CMK (cell line): ENCODE data around the gene APLP1.
"Not testable (repeated sequence)": the region's sequence is repeated elsewhere in the genome, so short reads cannot be mapped to it uniquely, and the experiment has no call there.

ENCODE experiments used
- DNase-seq: peaks from one replicate; pipeline ENCODE4 v3.0.0-alpha.2; 2010; ENCODE audit warnings: low read depth

Gene APLP1

DNA sequence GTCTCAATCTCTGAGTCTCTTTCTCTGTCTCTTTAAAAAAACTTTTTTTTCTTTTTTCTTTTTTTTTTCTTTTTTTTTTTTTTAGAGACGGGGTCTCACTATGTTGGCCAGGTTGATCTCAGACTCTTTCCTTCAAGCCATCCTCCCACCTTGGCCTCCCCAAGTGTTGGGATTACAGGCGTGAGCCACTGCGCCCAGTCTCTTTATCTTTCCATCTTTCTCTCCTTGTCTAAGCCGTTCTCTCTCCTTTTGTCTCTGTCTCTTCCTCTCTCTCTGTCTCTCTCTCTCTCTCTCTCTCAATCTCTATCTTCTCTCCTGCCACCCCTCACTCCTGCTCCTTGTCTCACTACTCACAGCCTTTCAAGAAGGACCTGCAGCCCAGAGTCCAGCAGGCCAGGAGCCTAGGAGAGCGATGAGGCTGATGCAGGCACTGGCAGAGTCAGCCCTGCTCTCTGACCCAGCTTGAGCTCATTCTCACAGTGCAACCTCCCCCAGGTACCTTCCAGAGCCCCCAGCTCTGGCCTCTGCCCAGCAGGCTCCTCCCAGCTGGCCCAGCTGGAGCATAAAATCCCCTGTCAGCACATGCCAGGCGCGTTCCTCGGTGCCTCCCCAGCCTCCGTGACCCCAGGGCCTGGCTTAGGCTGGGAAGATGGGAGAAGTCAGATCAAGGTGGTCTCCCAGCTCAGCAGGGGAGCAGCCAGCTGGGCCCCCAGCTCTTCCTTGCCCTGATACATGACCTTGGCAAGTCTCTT, 16.2 kb upstream of the APLP1 start, which contains the start of gene NPHS1:
NPHS1 (minus strand) TSS at position 476 of the 752 bp plus-strand sequence. CDS start 667 bp downstream, outside the sequence.
- DNase-seq: no peak

DNA sequence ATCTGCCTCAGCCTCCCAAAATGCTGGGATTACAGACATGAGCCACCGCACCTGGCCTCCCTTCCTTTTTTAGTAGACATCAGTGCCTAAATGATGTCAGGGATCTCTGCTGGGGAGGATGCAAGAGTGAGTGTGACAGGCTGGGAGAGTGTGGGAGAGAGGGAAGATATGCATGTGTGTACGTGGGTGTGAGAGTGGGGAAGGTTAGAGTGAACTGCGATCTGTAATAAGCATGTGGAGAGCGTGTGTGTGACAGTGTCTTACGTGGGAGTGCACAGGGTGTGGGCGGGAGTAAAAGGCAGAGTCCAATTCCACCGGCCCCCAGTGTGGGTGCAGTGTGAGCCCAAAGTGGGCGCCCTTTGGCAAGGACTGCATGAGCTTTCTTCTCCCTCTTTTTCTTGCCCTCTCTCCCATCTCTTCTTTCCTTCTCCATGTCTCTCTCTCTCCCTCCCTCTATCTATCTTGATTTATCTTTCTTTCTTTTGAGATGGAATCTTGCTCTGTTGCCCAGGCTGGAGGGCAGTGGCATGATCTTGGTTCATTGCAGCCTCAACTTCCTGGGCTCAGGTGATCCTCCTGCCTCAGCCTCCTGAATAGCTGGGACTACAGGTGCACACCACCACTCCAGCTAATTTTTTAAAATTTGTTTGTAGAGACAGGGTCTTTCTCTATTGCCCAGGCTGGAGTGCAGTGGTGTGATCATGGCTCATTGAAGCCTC, 15.2 kb upstream of the APLP1 start:
- no peak for DNase-seq

DNA sequence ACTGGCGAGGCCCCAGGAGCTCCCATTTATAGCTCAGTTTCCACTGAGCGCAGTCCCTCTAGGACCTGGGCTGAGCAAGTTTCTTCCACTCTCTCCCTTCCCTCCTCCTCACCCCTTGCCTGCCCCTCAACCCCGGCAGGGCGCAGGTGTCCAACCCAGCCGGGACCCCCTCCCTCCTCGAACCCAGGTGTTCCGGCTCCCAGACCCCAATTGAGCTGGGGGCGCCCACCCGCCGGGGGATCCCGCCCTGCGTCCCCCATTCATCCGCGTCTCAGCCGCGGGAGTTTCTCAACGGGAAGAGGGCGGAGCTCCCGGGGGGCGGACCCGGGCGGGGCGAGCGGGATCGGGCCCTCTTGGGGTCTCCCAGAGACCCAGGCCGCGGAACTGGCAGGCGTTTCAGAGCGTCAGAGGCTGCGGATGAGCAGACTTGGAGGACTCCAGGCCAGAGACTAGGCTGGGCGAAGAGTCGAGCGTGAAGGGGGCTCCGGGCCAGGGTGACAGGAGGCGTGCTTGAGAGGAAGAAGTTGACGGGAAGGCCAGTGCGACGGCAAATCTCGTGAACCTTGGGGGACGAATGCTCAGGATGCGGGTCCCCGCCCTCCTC, 11.7 kb upstream of the APLP1 start, which contains the start of gene KIRREL2:
KIRREL2 (plus strand) TSS at position 366 of the 604 bp plus-strand sequence; CDS start at position 575, 209 bp downstream.
- DNase-seq: no peak

DNA sequence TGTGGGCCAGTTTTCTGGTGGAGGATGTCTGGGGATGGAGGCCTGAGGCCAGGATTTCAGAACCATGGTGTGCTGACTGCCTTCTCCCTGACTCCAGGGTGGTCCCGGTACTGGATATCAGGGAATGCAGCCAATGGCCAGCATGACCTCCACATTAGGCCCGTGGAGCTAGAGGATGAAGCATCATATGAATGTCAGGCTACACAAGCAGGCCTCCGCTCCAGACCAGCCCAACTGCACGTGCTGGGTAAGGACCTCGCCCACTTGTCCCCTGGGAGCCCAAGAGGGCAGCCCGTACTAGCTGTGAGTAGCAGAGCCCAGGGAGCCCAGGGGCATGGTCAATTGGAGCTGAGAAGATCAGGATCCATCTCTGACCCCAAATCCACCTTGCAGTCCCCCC, 10.1 kb upstream of the APLP1 start:
- DNase-seq: no peak

DNA sequence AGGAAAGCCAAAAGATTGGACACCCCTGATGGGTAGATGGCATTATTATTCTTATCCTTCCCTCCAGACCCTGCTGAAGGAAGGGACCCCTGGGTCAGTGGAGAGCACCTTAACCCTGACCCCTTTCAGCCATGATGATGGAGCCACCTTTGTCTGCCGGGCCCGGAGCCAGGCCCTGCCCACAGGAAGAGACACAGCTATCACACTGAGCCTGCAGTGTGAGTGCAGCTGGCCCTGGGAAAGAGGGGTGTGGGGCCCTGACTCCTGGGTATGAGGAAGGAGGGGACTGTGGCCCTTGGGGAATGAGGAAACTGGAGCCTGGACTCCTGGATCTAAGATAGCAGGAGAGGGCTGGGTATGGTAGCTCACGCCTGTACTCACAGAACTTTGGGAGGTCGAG, 9.0 kb upstream of the APLP1 start:
- no peak for DNase-seq

DNA sequence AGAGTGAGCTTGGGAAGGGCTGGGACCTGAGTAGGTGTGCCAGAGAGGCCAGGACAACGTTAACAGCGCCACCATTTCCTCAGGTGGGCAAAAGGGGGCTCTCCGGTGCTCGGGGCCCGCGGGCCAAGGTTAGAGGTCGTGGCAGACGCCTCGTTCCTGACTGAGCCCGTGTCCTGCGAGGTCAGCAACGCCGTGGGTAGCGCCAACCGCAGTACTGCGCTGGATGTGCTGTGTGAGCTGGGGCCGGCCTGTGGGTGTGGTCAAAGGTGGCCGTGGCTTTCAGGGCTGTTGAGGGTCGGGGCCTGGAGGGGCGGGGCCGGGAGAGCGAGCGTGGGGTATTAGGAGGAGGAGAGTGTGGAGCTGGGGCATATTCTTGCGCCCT, 7.9 kb upstream of the APLP1 start:
- DNase-seq: no peak

DNA sequence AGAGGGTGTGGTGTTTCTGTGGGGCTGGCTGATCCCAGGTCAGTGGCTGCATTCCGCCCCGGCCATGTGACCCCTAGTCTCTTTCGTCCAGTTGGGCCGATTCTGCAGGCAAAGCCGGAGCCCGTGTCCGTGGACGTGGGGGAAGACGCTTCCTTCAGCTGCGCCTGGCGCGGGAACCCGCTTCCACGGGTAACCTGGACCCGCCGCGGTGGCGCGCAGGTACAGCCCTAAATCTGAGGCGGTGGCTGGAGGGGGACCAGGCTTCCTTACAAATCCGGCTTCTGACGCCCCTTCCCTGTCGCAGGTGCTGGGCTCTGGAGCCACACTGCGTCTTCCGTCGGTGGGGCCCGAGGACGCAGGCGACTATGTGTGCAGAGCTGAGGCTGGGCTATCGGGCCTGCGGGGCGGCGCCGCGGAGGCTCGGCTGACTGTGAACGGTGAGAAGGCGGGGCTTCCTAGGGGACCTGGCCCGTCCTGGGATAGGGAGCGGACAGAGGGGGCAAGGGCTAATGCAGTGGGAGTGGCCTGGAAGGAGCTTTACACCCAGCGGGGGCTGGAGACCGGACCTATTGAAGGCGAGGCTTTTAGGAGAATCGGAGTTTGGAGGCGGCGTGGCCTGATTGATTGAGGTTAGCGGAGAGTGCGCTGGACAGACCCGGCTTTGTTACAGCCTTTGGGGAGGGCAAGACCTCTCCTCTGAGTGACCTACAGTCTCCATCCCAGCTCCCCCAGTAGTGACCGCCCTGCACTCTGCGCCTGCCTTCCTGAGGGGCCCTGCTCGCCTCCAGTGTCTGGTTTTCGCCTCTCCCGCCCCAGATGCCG, 7.3 kb upstream of the APLP1 start:
- no peak for DNase-seq

DNA sequence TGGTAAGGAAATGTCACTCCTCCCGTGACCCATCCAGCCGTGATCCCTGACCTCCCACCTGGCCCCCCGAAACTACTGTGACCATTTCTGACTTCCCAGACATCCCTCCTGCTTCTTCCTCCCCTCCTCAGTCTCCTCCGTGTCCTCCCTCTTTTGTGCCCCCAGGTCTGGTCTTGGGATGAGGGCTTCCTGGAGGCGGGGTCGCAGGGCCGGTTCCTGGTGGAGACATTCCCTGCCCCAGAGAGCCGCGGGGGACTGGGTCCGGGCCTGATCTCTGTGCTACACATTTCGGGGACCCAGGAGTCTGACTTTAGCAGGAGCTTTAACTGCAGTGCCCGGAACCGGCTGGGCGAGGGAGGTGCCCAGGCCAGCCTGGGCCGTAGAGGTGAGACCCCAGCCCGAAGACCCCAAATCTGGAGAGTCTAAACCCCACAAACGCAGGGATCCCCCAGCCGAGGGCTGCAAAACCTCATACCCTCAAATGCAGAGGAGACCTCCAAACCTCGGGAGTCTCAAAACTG, 6.7 kb upstream of the APLP1 start:
- no peak for DNase-seq

DNA sequence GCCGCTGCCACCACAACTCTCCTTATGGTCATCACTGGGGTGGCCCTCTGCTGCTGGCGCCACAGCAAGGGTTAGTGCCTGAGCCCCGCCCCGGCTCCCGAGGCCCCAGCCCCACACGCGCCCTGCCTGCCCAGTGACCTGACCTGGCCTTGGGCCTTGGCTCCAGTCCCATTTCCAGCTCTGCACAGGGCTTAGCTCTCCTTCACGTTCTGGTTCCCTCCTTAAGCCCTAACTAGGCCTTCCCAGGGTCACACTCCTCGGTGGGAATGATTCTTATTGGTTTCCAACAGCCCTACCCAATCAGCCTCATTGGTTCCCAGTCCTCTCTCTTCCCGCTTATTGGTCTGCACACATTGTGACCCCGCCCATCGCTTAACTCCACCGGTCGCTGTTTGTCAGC, 5.8 kb upstream of the APLP1 start:
- DNase-seq: no peak

DNA sequence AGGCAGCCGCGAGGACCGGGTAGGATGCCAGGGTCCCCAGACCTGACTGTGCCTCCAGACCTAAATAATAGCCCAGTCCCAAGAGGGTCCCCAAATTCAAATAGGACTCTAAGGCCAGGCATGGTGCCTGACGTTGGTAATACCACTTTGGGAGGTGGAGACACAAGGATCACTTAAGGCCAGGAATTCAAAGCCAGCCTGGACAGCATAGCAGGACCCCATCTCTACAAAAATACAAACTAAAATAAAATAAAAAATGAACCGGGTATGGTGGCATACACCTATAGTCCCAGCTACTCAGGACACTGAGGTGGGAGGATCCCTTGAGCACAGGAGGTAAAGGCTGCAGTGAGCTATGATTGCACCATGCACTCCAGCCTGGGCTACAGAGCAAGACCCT, 5.4 kb upstream of the APLP1 start:
- DNase-seq: no peak

DNA sequence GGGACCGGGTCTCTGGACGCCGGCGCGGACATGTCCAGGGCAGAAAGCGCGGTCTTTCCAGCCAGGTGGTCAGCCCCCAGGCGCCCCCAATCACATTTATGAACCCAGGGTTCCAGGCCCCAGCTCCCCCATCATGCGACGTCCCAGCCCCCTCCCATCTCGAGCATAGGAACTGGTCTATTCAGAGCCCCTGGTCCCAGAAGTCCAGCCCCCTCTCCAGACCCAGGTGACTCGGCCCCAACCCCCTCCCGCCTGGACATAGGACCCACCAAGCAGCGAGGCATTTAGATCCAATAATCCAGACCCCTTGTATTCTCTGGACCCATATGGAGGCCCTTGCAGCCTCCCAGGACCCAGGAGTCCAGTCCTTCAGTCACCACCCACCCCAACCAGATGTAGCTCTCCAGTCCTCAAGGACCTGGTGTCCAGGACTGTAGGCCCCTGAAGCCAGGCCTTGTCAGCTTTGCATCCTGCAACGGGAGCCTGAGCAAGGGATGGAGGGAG, 501 bp downstream of the APLP1 start:
- DNase-seq: no peak

DNA sequence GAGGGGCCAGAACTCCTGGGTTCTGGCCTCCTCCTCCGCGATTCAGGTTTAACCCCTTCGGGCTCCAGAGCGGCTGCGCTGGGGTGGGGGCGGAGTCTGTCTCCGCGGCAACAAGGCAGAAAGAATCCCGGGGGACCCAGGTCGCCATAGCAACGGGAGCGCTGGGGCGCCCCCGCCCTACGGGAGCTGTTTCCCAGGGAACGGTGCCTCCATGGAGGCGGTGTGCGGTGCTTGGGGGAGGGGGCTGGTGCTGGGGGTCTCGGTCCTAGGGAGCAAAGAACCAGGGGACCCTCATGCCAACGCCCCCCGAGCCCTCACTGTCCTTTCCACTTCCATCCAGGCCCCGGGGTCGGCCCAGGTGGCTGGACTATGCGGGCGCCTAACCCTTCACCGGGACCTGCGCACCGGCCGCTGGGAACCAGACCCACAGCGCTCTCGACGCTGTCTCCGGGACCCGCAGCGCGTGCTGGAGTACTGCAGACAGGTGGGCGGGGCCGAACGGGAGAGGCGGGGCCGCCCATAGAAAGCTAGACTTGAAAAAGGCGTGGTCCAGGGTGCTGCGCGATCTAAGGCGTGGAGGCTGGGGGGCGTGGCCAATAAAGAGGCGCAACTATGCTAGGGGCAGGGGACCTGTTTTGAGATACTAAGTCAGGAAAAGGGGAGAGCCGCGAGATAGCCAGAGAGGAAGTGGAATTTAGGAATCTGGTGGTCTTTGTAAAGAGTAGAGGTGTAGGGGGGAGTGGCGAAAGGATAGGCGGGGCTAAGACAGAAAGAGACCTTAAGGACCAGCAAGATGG, 1.2 kb downstream of the APLP1 start:
- peak; percentile 63 for DNase-seq

DNA sequence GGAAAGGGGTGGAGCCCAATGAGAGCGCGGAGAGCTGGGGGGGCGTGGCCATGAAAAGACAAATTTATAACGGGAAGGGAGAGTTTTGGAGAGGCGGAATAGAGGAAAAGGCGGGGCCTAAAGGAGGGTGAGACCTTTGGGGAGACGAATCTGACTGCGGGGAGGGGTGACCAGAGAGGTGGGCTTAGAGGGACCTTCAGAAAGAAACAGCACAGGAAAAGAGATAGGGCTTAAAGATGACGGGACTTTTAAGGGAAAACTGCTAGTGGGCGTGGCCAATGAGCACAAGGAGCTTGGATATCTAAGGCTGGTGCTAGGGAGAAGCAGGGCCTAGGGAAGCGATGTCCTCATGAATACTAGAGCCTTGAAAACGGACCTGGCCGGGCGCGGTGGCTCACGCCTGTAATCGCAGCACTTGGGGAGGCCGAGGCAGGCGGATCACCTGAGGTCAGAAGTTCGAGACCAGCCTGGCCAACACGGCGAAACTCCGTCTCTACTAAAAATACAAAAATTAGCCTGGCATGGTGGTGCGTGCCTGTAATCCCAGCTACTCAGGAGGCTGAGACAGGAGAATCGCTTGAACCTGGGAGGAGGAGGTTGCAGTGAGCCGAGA, 1.9 kb downstream of the APLP1 start:
- not testable (repeated sequence) for DNase-seq

DNA sequence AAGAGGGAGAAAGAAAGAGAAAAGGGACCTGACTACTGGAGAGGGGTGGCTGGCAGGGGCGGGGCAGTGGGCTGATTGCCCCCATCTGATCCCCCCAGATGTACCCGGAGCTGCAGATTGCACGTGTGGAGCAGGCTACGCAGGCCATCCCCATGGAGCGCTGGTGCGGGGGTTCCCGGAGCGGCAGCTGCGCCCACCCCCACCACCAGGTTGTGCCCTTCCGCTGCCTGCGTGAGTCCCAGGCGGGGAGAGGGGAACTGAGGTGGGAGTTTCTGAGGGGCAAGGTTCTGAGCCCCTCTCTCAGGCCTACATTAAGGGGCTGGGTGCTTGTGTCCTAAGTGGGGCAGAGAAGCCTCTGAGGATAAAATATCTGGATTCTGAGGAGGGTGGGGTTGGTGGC, 2.4 kb downstream of the APLP1 start:
- DNase-seq: no peak

DNA sequence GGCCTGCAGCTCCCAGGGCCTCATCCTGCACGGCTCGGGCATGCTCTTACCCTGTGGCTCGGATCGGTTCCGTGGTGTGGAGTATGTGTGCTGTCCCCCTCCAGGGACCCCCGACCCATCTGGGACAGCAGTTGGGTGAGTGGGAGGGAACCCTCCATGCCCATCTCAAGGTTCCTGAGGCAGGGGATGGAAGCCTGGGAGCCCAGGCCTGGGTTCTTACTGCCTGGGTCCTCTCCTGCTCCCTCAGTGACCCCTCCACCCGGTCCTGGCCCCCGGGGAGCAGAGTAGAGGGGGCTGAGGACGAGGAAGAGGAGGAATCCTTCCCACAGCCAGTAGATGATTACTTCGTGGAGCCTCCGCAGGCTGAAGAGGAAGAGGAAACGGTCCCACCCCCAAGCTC, 3.2 kb downstream of the APLP1 start:
- no peak for DNase-seq

DNA sequence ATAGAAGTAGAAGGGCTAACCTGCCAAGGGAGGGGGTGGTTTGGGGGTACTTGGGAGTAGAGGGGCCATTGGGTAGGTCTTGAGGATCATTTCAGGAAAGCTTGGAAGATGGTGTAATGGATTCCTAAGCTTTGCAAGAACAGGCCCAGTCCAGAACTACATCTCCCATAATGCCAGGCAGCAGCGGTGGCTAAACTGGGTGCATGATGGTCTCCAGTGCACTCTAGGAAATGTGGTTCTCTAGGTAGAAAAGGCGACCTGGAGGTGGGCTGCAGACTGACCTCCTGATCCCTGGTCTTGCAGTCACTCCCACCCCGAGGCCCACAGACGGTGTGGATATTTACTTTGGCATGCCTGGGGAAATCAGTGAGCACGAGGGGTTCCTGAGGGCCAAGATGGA, 3.8 kb downstream of the APLP1 start:
- no peak for DNase-seq

DNA sequence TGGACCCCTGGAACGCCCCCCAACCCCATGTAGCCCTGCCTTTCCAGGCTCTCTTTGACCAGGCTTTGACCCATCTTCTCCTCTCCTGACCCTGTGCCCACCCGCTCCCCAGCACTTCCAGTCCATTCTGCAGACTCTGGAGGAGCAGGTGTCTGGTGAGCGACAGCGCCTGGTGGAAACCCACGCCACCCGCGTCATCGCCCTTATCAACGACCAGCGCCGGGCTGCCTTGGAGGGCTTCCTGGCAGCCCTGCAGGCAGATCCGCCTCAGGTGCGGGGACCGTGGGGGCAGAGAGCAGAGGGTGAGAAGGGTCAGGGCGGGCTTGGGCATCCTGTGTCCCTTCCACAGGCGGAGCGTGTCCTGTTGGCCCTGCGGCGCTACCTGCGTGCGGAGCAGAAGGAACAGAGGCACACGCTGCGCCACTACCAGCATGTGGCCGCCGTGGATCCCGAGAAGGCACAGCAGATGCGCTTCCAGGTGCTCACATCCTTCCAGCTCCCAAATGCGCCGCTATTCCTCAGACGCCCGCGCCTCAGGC, 6.1 kb downstream of the APLP1 start:
- no peak for DNase-seq

DNA sequence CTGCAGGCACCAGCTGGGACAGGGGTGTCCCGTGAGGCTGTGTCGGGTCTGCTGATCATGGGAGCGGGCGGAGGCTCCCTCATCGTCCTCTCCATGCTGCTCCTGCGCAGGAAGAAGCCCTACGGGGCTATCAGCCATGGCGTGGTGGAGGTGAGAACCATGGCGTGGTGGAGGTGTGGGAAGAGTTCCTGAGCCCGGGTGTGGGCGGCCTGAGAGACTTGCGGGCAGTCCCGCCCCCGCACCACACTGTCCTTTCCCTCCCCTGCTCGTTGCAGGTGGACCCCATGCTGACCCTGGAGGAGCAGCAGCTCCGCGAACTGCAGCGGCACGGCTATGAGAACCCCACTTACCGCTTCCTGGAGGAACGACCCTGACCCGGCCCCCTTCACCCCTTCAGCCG, 10.7 kb downstream of the APLP1 start:
- no peak for DNase-seq

DNA sequence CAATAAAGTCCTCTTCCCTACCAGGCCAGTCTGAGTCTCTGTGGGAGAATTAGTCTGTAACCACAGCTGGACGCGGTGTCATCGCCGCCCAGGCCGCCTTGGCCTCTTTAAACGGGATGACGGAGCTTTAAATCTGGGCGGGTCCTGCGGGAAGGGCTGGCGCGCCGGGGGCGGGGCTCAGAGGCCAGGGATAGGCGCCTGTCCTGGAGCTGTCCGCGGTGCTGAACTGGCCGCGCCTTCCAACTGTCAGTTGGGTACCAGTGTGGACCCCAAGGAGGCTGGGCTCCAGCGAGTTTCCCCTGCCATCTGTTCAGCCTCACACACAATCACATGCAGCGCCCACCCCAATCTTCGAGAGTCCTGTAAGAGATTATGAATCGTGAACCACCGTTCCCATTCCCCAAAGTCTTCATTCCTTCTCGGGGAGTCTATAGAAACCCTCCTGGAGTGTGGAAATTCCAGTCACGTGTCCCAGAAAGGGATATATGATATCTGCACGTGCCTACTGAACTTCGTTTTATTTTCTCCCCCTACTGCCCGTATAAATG, 11.5 kb downstream of the APLP1 start:
- DNase-seq: peak; percentile 74
